Measurements from ENCODE around the gene MSI2. TPM values are rescaled to one million over a fixed set of nuclear protein-coding genes. Genes with fewer than 3 reads are reported as not detected.

The MSI2 gene
- polyA plus RNA-seq, 1 of the 3 experiments (the other 2 are of a cell fraction): 24.1 TPM

GRCh38 chr17:57655553-57655952 is 399.2 kb downstream of the MSI2 start:
- no peak for DNase-seq
- Histone ChIP-seq H3K9me3 (no peaks in the 10 kb centered on the region), H3K27me3 (ENCODE audit: insufficient read depth) (no peaks in the 10 kb centered on the region), H3K4me2 (no peak overlapping the region), H2AFZ (ENCODE audit: low read depth) (no peak overlapping the region), H3K9me2 (no peaks in the 10 kb centered on the region), H3K36me3 (replicated peaks in 1 of 2; ENCODE audit: control insufficient read depth in 1 of 2, insufficient read depth in 2 of 2, low read length in 1 of 2) (peaks cover 0 to 21% of the 10 kb centered on the region in 2 experiments), H3K9ac (no peak overlapping the region), H4K20me1 (ENCODE audit: insufficient read depth) (no peaks in the 10 kb centered on the region), H3K27ac (ENCODE audit: low read depth in 2 of 2, low read length in 1 of 2) (no peak overlapping the region; a peak in 1 of 4 replicates), H3K4me1 (ENCODE audit: control insufficient read depth in 1 of 2, insufficient read depth in 2 of 2, low read depth in 1 of 2, low read length in 1 of 2) (peaks cover 0 to 32% of the 10 kb centered on the region in 2 experiments; a peak in 1 of 4 replicates), H3K4me3 (ENCODE audit: low read depth in 2 of 2, low read length in 1 of 2) (no peak overlapping the region), H3K79me2 (ENCODE audit: insufficient read depth) (no peaks in the 10 kb centered on the region), H3F3A (replicated peaks; ENCODE audit: insufficient read depth) (no peaks in the 10 kb centered on the region)
- POLR2A ChIA-PET: no interaction called here
- 94% methylated on average over 6 of the region's 6 CpGs for WGBS (ENCODE audit: low lambda C conversion rate)
- TF ChIP-seq FOSL2 (IDR thresholded peaks at IDR 0.05; ENCODE audit: borderline replicate concordance, low read depth) (no peak), USF1 (IDR thresholded peaks at IDR 0.05; ENCODE audit: borderline replicate concordance, low read depth) (no peak), EP300 (IDR thresholded peaks at IDR 0.05; ENCODE audit: borderline replicate concordance in 1 of 2, low read depth in 1 of 2, low read length in 1 of 2) (no peak), USF2 (IDR thresholded peaks at IDR 0.05; ENCODE audit: borderline replicate concordance, low read depth, low read length) (no peak), EZH2phosphoT487 (IDR thresholded peaks at IDR 0.05; ENCODE audit: borderline replicate concordance, low read depth) (no peak)
- CTCF ChIA-PET: interaction anchor here (0.8 to 1.5 kb wide), 5 partner anchors 15 to 128 kb away, joined by 3 read pairs; no protein-coding TSS in a partner anchor

- H3K4me2 ChIP-seq: no peak overlapping the region
- ChIA-PET POLR2A (no interaction called here), CTCF (interaction anchor here (0.8 to 10.4 kb wide), 6 partner anchors 15 to 342 kb away, joined by 3 to 112 read pairs (median 3); no protein-coding TSS in a partner anchor)
- H3K4me3 ChIP-seq (ENCODE audit: low read depth in 2 of 2, low read length in 1 of 2): no peak overlapping the region
- no peaks in the 10 kb centered on the region for H3K79me2 ChIP-seq (ENCODE audit: insufficient read depth)
- peaks cover 9 to 44% of the 10 kb centered on the region in 2 experiments; a peak in 3 of 4 replicates for H3K4me1 ChIP-seq (ENCODE audit: control insufficient read depth in 1 of 2, insufficient read depth in 2 of 2, low read depth in 1 of 2, low read length in 1 of 2)
- H4K20me1 ChIP-seq (ENCODE audit: insufficient read depth): no peaks in the 10 kb centered on the region
- peaks cover 0 to 21% of the 10 kb centered on the region in 2 experiments for H3K36me3 ChIP-seq (replicated peaks in 1 of 2; ENCODE audit: control insufficient read depth in 1 of 2, insufficient read depth in 2 of 2, low read length in 1 of 2)
- no peaks in the 10 kb centered on the region for H3K9me2 ChIP-seq
- TF ChIP-seq CTCF (IDR thresholded peaks at IDR 0.05) (no peak), SMC3 (IDR thresholded peaks at IDR 0.05; ENCODE audit: low read depth, low read length) (no peak), USF1 (IDR thresholded peaks at IDR 0.05; ENCODE audit: borderline replicate concordance, low read depth) (no peak), TAF1 (IDR thresholded peaks at IDR 0.05; ENCODE audit: borderline replicate concordance, low read depth, low read length) (no peak), IRF3 (IDR thresholded peaks at IDR 0.05; ENCODE audit: low read depth, low read length) (no peak), FOXM1 (IDR thresholded peaks at IDR 0.05; ENCODE audit: low read depth) (no peak), NRF1 (IDR thresholded peaks at IDR 0.05; ENCODE audit: low read depth, low read length) (no peak), GABPA (IDR thresholded peaks at IDR 0.05; ENCODE audit: low read depth) (no peak), POLR2AphosphoS5 (IDR thresholded peaks at IDR 0.05; ENCODE audit: low read depth, low read length) (no peak), MEF2A (IDR thresholded peaks at IDR 0.05; ENCODE audit: borderline replicate concordance, low read depth) (no peak), EP300 (IDR thresholded peaks at IDR 0.05; ENCODE audit: borderline replicate concordance in 1 of 2, low read depth in 1 of 2, low read length in 1 of 2) (no peak), GATA2 (CRISPR knock-in tag; IDR thresholded peaks at IDR 0.05) (no peak), RFX5 (IDR thresholded peaks at IDR 0.05; ENCODE audit: low read length) (no peak), NFIC (IDR thresholded peaks at IDR 0.05; ENCODE audit: borderline replicate concordance) (no peak), ELF1 (IDR thresholded peaks at IDR 0.05) (no peak), PBX3 (IDR thresholded peaks at IDR 0.05) (no peak), FOXJ3 (CRISPR knock-in tag; IDR thresholded peaks at IDR 0.05) (no peak)
- H3K9me3 ChIP-seq: no peaks in the 10 kb centered on the region
- no peak overlapping the region for H2AFZ ChIP-seq (ENCODE audit: low read depth)
- H3F3A ChIP-seq (replicated peaks; ENCODE audit: insufficient read depth): peaks cover 7% of the 10 kb centered on the region
- H3K27me3 ChIP-seq (ENCODE audit: insufficient read depth): no peaks in the 10 kb centered on the region
- 91% methylated on average over 2 of the region's 2 CpGs for WGBS (ENCODE audit: low lambda C conversion rate)
- H3K27ac ChIP-seq (ENCODE audit: low read depth in 2 of 2, low read length in 1 of 2): peak overlapping the region in 1 of 2 experiments; percentile 44; a peak in 1 of 4 replicates
- H3K9ac ChIP-seq: no peak overlapping the region
- DNase-seq: no peak
Observed at GRCh38 chr17:57657211-57657610, 400.9 kb downstream of the MSI2 start.
